Fibroblast of lung (primary cell): ENCODE results near the gene CBX6.

Source experiments
- EZH2 ChIP-seq: IDR thresholded peaks from 2 replicates; pipeline ENCODE4 v1.5.1; 2012; ENCODE audit warnings: low read length, control low read depth, mild to moderate bottlenecking; ENCODE audit errors: missing control alignments
- TF ChIP-seq, protein P1 (sequence below), 2 donors: IDR thresholded peaks in 1 of 2; conservative IDR thresholded peaks in 1 of 2; 1 replicate in 1 of 2; 2 replicates in 1 of 2; pipeline ENCODE4 v1.5.1; 2011 to 2012; ENCODE audit warnings: low read length in 2 of 2, control low read depth in 1 of 2, inconsistent platforms in 1 of 2, low read depth in 1 of 2, mild to moderate bottlenecking in 1 of 2

DNA sequence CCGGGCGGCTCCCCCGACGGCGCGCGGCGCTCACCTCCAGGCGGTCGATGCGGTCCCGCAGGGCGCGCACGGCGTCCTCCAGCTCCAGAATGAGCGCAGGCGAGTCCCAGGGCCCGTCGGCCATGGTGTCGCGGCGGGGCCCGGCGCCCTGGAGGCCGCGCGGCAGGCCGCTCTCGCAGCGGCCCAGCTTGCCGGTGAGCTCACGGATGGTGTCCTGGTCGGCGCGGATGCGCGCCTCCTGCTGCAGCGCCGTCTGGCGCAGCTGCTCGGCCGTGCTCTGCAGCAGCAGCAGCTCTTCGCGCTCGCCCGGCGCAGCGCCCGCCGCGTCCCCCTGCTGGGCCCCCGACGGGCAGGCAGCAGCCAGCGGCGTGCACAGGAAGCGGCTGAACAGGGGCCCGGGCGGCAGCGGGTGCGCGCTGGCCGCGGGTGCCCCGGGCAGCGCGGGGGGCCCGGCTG is 28.8 kb downstream of the CBX6 start:
- TF ChIP-seq EZH2: no peak
- TF ChIP-seq, protein P1, sequence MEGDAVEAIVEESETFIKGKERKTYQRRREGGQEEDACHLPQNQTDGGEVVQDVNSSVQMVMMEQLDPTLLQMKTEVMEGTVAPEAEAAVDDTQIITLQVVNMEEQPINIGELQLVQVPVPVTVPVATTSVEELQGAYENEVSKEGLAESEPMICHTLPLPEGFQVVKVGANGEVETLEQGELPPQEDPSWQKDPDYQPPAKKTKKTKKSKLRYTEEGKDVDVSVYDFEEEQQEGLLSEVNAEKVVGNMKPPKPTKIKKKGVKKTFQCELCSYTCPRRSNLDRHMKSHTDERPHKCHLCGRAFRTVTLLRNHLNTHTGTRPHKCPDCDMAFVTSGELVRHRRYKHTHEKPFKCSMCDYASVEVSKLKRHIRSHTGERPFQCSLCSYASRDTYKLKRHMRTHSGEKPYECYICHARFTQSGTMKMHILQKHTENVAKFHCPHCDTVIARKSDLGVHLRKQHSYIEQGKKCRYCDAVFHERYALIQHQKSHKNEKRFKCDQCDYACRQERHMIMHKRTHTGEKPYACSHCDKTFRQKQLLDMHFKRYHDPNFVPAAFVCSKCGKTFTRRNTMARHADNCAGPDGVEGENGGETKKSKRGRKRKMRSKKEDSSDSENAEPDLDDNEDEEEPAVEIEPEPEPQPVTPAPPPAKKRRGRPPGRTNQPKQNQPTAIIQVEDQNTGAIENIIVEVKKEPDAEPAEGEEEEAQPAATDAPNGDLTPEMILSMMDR (conservative IDR thresholded peaks at IDR 0.05 in 1 of 2, IDR thresholded peaks at IDR 0.05 in 1 of 2; ENCODE audit: low read depth in 1 of 2, low read length in 2 of 2): peak; percentile 6 to 23
